Aorta (tissue), 5 donors: Measurements from ENCODE around the gene KAT2B. TPM values are rescaled to one million over a fixed set of nuclear protein-coding genes. Genes with fewer than 3 reads are reported as not detected.
"Not testable (repeated sequence)": the region's sequence is repeated elsewhere in the genome, so short reads cannot be mapped to it uniquely, and the experiment has no call there.

Experiments
- ATAC-seq: fragments of 200-7000 bp; cut with Tn5 transposase; one replicate; pipeline ENCODE4 v1.9.1; 2022; ENCODE audit warnings: moderate library complexity; ENCODE audit not compliant: low FRiP score
- DNase-seq, 2 donors: peaks; one replicate each; pipeline ENCODE4 v3.0.0-alpha.2; 2020
- H3K27ac ChIP-seq, 2 donors: one replicate each; pipeline ENCODE4 v1.5.1; 2013; ENCODE audit warnings: low read length in 2 of 2, mild to moderate bottlenecking in 2 of 2, moderate library complexity in 2 of 2, control low read depth in 1 of 2, inconsistent platforms in 1 of 2, low read depth in 1 of 2
- H3K27me3 ChIP-seq, 2 donors: one replicate each; pipeline ENCODE4 v1.6.1; 2013; ENCODE audit warnings: control low read depth in 1 of 2, low read length in 1 of 2, mild to moderate bottlenecking in 1 of 2, moderate library complexity in 1 of 2; ENCODE audit not compliant: insufficient read depth in 2 of 2, control insufficient read depth in 1 of 2
- H3K36me3 ChIP-seq, 2 donors: one replicate each; pipeline ENCODE4 v1.6.1; 2013; ENCODE audit warnings: control low read depth in 1 of 2, low read length in 1 of 2, mild to moderate bottlenecking in 1 of 2; ENCODE audit not compliant: insufficient read depth in 2 of 2, control insufficient read depth in 1 of 2
- H3K4me1 ChIP-seq, 2 donors: one replicate each; pipeline ENCODE4 v1.6.1; 2013; ENCODE audit warnings: low read length in 2 of 2, control low read depth in 1 of 2, mild to moderate bottlenecking in 1 of 2, moderate library complexity in 1 of 2; ENCODE audit not compliant: insufficient read depth in 2 of 2, control insufficient read depth in 1 of 2
- H3K4me3 ChIP-seq, 2 donors: one replicate each; pipeline ENCODE4 v1.5.1; 2013; ENCODE audit warnings: low read length in 2 of 2, control low read depth in 1 of 2, mild to moderate bottlenecking in 1 of 2
- H3K9me3 ChIP-seq: one replicate; pipeline ENCODE4 v1.6.1; 2013; ENCODE audit warnings: mild to moderate bottlenecking, low read length; ENCODE audit not compliant: control insufficient read depth
- WGBS, 2 donors: extraction: QIAGEN DNeasy Blood & Tissue Kit; methylation state at CpG; one replicate each; pipeline ENCODE4 v1.1.7; 2013; 5-methylcytosine and 5-hydroxymethylcytosine counted together
- intact Hi-C, 2 donors: fragments of 100-400 bp; cut with DNase I; formaldehyde crosslinking; loops; one replicate each; pipeline versions ENCODE4 v1.14.2 to v1.15.0; 2022
- polyA plus RNA-seq, 2 donors: library from polyadenylated mRNA; stranded (reverse); fragments of 200-250 nt; gene quantifications; one replicate each; pipeline ENCODE4 v1.2.3, GENCODE V29; 2013
- total RNA-seq, 2 donors: library from RNA; stranded (reverse); fragmentation: NEBNext Ultra II Directional; extraction: Animal tissue kit (Norgen Biotek cat#: 25700); gene quantifications; one replicate each; pipeline ENCODE4 v1.2.1, GENCODE V29; 2021
- donor health status: healthy with polysubstance abuse.
- donor health status: Bipolar disorder and iron deficiency.
- donor health status: DM: no; HTN: no; CAD: no.
- donor health status: DM: no; HTN: no; CAD: no.
- donor health status: DM: yes; HTN: yes; CAD: no.

KAT2B gene
- total and polyA plus RNA-seq, 4 donors = 20.6 to 54.2 (median 35.8) TPM

- ATAC-seq, H3K9me3 ChIP-seq, H3K27me3 ChIP-seq, H3K4me3 ChIP-seq, H3K4me1 ChIP-seq, H3K36me3 ChIP-seq, H3K27ac ChIP-seq, DNase-seq: not testable (repeated sequence)
- intact Hi-C loops = loop anchor here in 1 of 2 donors (10.0 kb wide), 1 partner anchor 160 kb away; no protein-coding TSS in a partner anchor
- 95% methylated on average over 3 of the region's 3 CpGs for WGBS, 2 donors
These were observed 4.9 kb downstream of the KAT2B start for GRCh38 chr3:20045141-20045540.

GRCh38 chr3:20046556-20046955 is 6.3 kb downstream of the KAT2B start:
- peaks cover 0 to 9% of the 10 kb centered on the region in 2 donors for H3K4me1 ChIP-seq
- WGBS, 2 donors = 95 to 100% methylated on average over 1 of the region's 1 CpG
- no peaks in the 10 kb centered on the region for H3K9me3 ChIP-seq
- no peak overlapping the region for H3K4me3 ChIP-seq
- no peaks in the 10 kb centered on the region for H3K27me3 ChIP-seq
- no peaks in the 10 kb centered on the region for H3K36me3 ChIP-seq
- DNase-seq (no peak), ATAC-seq (no peak)
- H3K27ac ChIP-seq = no peak overlapping the region
- intact Hi-C loops = loop anchor here in 1 of 2 donors (10.0 kb wide), 1 partner anchor 162 kb away; no protein-coding TSS in a partner anchor

GRCh38 chr3:20047341-20047779 is 7.1 kb downstream of the KAT2B start:
- Histone ChIP-seq H3K36me3 (no peaks in the 10 kb centered on the region), H3K27me3 (no peaks in the 10 kb centered on the region), H3K27ac (no peak overlapping the region), H3K4me3 (no peak overlapping the region), H3K4me1 (peaks cover 0 to 9% of the 10 kb centered on the region in 2 donors), H3K9me3 (no peaks in the 10 kb centered on the region)
- DNase-seq (no peak), ATAC-seq (no peak)
- intact Hi-C loops = loop anchor here in 1 of 2 donors (10.0 kb wide), 1 partner anchor 163 kb away; no protein-coding TSS in a partner anchor
- 80% methylated on average over 7 of the region's 7 CpGs for WGBS, 2 donors

- WGBS, 2 donors = 16 to 19% methylated on average over 9 of the region's 9 CpGs
- intact Hi-C loops = loop anchor here in 1 of 2 donors (10.0 kb wide), 1 partner anchor 163 kb away; no protein-coding TSS in a partner anchor
- no peaks in the 10 kb centered on the region for H3K27me3 ChIP-seq
- H3K9me3 ChIP-seq = no peaks in the 10 kb centered on the region
- ATAC-seq (no peak), DNase-seq (no peak)
- H3K36me3 ChIP-seq = no peaks in the 10 kb centered on the region
- H3K27ac ChIP-seq = no peak overlapping the region
- peaks cover 0 to 6% of the 10 kb centered on the region in 2 donors for H3K4me1 ChIP-seq
- H3K4me3 ChIP-seq = no peak overlapping the region
These were observed 8.0 kb downstream of the KAT2B start for GRCh38 chr3:20047976-20048883.

GRCh38 chr3:20051123-20051806 is 11.0 kb downstream of the KAT2B start:
- H3K36me3 ChIP-seq = no peaks in the 10 kb centered on the region
- WGBS, 2 donors = 93 to 97% methylated on average over 4 of the region's 4 CpGs
- DNase-seq (no peak), ATAC-seq (no peak)
- no peak overlapping the region for H3K4me3 ChIP-seq
- H3K27me3 ChIP-seq = no peaks in the 10 kb centered on the region
- peaks cover 2 to 6% of the 10 kb centered on the region in 2 donors for H3K4me1 ChIP-seq
- no peaks in the 10 kb centered on the region for H3K9me3 ChIP-seq
- H3K27ac ChIP-seq = no peak overlapping the region
- intact Hi-C loops = no loop called here

GRCh38 chr3:20052851-20053250 is 12.6 kb downstream of the KAT2B start:
- no peak overlapping the region for H3K27ac ChIP-seq
- intact Hi-C loops = no loop called here
- H3K36me3 ChIP-seq = no peaks in the 10 kb centered on the region
- H3K4me1 ChIP-seq = peaks cover 4 to 11% of the 10 kb centered on the region in 2 donors
- H3K27me3 ChIP-seq = no peaks in the 10 kb centered on the region
- H3K9me3 ChIP-seq = no peaks in the 10 kb centered on the region
- H3K4me3 ChIP-seq = no peak overlapping the region
- DNase-seq = no peak
- ATAC-seq = no peak
- WGBS, 2 donors = 92 to 95% methylated on average over 7 of the region's 7 CpGs

GRCh38 chr3:20054549-20054987 is 14.3 kb downstream of the KAT2B start:
- H3K4me3 ChIP-seq = no peak overlapping the region
- H3K27me3 ChIP-seq = no peaks in the 10 kb centered on the region
- no peak overlapping the region for H3K27ac ChIP-seq
- no peaks in the 10 kb centered on the region for H3K36me3 ChIP-seq
- peaks cover 4% of the 10 kb centered on the region in 2 donors for H3K4me1 ChIP-seq
- no peaks in the 10 kb centered on the region for H3K9me3 ChIP-seq
- DNase-seq (no peak), ATAC-seq (no peak)
- intact Hi-C loops = no loop called here
- 55 to 70% methylated on average over 4 of the region's 4 CpGs for WGBS, 2 donors

GRCh38 chr3:20055020-20055775 is 15.0 kb downstream of the KAT2B start:
- Histone ChIP-seq H3K4me1 (peaks cover 4% of the 10 kb centered on the region in 2 donors), H3K9me3 (no peaks in the 10 kb centered on the region), H3K36me3 (no peaks in the 10 kb centered on the region), H3K4me3 (no peak overlapping the region), H3K27ac (peak overlapping the region in 1 of 2 donors; percentile 40), H3K27me3 (no peaks in the 10 kb centered on the region)
- 85 to 88% methylated on average over 10 of the region's 10 CpGs for WGBS, 2 donors
- intact Hi-C loops = no loop called here
- ATAC-seq = no peak
- DNase-seq = no peak
